GM18502 (cell line): ENCODE data around the gene RBM43.
"Not testable (repeated sequence)": the region's sequence is repeated elsewhere in the genome, so short reads cannot be mapped to it uniquely, and the experiment has no call there.

ENCODE experiments used
- ATAC-seq: cut with Tn5 transposase; IDR thresholded peaks from one replicate; pipeline ENCODE4 v1.9.1; 2021; ENCODE audit warnings: mild to moderate bottlenecking; ENCODE audit not compliant: unreplicated experiment, poor library complexity

The RBM43 gene

DNA sequence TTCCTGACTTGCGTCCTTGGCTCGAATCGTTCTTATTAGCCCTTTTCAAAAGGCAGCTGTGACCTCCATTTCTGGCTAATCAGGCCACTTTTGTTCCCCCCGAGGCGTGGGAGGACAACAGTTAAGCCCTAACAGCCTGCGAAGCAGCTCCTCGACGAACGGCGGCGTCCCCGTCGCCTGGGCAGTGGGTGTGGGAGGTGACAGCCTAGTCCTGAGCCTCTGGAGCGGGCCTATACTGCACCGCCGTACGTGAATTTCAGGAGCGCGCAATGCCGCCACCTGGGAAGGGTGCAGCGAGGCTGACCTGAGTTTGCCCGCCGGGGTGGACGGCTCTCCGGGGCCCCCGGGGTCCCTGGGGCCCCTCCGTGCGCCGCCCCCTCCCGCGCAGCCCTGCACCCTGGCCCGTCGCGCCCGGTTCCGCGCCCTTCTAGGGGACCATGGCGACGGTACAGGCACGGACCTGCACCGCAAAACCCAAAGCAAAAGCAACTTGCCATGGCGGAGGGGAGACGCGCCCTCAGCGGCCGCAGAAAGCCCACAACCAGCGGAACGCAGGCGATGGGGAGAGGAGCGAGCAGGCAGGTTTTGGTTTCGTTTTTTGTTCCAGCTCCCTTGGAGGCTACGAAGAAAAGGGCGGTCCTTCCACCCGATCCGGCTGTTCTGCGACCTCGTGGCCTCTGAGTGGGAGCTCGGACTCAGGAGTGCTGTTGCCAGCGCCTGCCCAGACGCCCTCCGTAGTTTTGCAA lies at the start of gene RBM43:
RBM43 (minus strand) TSS at position 633 of the 746 bp plus-strand sequence; CDS start at position 497, 136 bp downstream.
- peak; percentile 93 for ATAC-seq

DNA sequence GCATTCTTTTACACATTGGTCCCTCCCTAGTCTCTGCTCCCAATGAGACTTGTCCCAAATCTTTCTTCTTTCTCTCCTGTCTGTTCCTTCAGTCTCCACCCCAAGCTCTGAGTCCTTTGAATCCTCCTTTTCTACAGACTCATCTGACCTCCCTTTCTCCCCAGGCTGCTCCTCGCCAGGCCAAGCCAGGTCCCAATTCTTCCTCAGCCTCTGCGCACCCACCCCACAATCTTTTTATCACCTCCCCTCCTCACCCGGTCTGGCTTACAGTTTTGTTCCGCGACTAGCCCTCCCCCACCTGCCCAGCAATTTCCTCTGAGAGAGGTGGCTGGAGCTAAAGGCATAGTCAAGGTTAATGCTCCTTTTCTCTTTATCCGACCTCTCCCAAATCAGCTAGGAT lies 48.6 kb upstream of the RBM43 start:
- ATAC-seq, result not testable (repeated sequence)

DNA sequence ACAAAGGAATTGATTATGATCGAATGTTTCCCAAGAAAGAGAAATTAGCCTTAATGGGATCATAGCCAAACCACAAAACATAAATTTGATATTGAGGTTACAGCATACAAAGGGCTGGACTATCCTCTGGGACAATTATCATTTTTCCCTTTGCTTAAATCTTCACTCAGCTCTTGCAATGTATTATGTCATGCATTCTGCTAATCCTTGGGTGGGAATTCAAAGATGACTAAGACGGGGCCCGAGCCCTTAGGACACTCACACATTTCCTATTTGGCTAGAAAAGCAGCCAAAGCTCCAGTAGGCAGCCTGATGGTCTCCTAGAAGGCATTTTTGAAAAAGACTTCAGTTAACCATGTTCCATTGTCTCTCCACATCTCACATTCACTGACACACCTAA lies 45.0 kb upstream of the RBM43 start:
- ATAC-seq, result no peak

DNA sequence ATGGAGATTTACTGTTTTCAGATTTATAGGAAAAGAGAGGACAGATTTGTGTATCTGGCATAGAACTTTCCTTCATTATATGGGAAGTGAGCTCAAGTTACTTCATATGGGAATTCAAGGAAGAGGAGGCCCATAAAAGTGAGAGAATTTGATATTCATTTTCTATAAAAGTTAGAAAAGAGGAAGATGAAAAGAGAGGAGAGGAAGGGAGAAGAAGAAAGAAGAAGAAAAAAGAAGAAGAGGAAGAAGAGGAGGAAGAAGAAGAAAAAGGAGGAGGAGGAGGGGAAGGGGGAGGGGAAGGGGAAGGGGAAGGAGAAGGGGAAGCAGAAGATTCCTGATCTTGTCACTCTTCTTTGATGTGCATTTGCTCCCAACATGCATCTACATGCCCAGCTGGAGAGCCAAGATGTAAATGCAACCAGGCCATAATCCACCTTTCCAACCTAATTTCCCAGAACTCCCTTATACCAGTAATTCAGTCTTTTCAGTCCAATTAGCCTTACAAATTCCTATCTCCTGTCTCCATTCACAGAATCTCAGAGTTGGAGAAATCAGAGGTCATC lies 43.5 kb upstream of the RBM43 start:
- no peak for ATAC-seq

DNA sequence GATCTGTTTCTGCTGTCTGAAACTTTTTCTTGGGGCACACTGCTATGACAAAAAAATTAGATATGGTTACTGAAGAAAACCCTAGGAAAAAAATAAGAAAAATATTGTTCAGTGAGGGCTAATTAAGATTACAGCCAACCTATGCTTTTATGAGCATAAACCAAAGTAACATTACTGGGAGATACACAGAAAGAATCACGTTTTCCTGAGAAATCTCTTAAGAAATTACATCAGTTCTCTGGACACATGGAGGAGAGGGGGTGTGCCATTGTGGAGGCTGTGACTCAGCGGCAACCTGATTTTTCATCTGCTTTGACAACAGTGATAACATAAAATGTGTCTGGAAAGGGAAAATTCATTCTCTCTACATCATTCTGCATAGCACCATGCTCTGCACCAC lies 41.2 kb upstream of the RBM43 start:
- no peak for ATAC-seq

DNA sequence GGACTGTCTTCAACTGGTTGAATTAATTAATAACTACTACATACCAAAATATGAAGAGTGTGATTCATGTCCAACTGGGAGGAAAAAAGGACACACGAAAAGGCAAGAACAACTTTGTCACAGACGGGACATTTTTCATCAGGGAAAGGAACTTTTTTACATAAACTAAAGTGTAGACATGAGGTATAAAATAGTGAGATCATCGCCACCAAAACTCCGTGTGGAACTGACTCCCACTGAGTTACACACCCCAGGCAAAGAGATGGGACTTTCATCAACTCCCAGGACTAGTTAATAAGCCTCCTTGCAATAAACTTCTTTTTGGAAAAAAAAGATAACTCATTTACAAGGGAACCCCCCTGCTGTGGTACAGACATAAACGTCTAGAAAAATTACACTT lies 40.7 kb upstream of the RBM43 start:
- no peak for ATAC-seq

DNA sequence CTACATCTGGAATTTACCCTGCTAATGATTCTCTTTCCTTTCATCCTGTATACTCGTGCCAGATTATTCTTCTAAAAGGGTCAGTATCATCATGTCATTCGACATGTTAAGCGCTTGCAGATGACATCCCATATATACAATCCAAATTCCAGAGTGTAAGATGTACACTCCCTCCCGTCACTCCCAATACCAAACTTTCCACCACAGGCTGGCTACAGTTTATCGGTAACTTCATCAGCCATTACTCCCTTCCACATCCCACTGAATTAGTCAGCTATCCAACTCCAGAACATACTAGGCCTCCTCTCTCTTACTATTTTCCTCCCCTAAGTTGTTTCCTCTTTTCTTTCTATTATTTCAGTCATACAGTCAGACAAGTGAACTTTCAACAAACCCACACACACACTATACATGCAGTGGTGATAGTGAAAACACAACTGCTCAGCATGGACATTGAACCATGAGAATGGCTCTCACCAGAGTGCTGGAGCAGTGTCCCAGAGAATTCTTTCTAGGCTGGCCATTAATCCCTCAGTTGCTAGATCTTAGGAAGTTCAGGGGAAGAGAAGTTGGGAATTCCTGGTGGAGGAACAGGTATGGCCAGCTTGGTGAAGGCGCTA lies 38.4 kb upstream of the RBM43 start:
- ATAC-seq, result peak; percentile 43

DNA sequence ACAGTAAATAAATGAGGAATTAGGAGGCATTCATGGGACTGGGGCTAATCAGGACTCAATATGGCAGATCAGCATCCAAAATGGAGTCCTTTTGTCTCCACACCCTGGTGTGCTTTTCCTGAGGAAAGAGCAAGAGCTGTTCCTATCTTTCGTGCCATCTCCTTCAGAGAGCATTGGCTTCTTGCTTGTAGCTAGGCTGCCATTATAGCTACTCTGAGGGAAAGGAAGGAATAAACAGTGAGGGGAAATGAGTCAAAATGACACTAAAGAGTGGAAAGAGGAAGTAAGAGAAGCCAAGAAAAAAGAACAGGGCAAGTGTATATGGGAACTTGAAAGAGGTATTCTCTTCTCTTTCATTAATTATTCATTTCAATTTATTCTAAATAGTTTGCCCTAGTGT lies 36.2 kb upstream of the RBM43 start:
- ATAC-seq, result peak; percentile 97

DNA sequence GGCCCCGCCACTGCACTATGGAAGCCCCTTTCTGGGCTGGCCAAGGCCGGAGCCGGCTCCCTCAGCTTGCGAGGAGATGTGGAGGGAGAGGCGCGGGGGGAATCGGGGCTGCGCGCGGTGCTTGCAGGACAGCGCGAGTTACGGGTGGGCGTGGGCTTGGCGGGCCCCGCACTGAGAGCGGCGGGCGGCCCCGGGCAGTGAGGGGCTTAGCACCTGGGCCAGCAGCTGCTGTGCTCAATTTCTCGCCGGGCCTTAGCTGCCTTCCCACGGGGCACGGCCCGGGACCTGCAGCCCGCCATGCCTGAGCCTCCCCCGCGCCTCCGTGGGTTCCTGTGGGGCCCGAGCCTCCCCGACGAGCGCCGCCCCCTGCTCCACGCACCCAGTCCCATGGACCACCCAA lies 34.3 kb upstream of the RBM43 start:
- not testable (repeated sequence) for ATAC-seq

DNA sequence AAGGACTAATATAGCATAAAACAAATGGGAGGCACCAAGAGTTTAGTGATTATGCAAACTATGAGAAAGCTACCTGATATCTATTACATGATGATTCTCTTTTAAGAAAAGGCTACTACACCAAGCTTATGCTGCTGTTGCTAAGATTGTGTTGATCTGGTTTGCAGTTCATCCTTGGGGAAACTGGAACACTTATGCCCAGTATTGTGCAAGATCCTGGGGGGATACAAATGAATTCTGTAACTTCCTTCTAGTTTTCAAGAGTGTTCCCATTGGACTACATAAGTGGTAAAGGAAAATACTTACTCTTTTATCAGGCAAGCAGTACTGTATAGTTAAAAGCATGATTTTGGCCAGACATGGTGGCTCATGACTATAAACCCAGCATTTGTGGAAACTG lies 30.9 kb upstream of the RBM43 start:
- no peak for ATAC-seq

DNA sequence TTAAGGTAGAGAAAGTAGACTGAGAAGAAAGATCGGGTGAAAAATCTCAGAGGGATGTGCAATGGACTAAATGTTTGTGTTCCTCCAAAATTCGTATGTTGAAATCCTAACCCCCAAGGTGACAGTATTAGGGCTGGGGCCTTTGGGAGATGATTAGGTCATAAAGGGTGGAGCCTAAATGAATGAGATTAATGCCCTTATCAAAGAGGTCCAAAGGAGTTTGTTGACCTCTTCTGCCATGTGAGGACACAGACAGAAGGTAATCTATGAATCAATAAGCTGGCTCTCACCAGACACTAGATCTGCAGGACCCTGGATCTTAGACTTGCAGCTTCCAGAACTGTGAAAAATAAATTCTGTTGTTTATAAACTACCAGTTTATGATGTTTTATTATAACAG lies 30.5 kb upstream of the RBM43 start:
- no peak for ATAC-seq

DNA sequence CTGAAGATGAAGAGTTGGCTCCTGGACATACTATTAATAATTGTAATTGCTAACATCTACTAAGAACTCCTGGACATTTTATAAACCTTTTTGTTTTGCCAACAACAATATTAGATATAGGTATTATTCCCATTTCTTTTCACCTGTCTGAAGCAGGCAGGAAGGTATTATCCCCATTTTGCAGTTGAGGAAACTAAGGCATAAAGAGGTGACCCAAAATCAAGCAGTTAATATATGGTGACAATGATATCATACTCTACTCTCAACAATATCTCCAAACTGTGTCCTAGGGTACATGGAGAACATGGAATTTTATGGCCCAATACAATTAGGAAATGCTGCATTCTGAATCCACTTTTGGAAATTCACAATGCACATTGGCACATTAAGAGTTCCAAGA lies 29.6 kb upstream of the RBM43 start:
- ATAC-seq, result no peak

DNA sequence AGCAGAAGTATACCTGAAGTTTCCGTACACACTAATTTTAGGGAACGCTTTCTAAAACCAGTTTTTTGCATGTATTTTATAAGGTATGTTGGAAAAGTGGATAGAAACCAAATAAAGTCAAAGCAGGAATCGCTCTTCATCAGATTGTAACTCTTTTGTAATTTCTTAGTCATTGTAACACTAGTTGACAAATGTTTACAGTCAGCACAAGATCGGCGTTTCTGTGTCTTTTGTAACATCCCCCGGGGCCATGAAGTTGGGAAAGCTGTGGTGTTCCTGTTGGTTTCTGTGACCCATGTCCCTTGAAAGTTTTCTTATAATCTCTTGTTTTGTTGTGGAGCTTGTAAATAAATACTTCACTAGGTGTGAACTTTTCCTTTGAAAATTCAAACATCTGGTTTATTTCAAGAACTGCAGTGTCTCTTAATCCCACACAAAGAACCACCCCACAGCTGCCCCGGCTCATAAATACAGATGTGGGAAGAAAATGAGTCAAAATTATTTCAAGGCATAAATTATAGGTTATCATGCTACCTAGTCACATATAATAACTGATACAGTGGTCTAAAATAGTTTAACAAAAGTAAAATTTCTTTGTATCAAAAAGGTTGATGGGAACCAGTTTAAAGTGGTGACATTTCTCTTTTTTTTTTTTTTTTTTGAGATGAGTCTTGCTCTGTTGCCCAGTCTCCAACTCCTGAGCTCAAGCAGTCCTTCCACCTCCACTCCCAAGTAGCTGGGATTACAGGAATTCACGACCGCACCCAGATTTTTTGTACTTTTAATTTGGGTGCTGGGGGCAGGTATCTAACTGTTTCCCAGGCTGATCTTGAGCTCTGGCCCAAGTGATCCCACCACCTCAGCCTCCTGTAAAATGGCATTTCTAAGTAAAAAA lies 28.6 kb upstream of the RBM43 start:
- peak; percentile 28 for ATAC-seq

DNA sequence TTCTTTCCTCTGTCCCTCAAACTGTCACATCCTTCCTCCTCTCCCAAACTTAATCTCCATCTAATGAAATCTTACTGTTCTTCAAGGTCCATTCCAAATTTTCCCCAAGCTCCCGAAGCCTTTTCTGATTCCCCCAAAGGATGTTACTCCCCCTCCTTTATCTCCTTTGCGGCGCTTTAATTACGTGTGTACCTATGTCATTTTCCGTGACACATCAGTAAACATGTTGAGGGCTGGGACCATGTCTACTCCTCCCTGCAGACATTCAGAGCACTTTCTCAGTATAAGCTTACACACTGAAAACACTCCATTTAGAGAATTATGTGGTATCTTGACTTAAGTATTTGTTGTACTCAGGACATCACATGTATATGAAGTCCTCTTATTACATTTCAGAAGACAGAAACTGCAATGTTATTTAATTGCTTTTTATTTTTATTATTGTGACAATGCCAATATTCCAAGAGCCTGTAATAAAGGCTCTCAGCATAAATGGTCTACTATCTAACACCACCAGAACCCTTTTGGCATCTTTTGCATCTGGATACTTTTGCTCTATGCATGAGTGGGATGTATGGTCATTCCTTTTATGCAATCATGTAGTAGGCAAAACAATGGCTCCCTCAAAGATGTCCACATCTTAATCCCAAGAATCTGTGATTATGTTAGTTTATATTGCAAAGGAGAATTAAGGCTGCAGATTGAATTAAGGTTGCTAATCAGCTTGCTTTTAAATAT lies 26.0 kb upstream of the RBM43 start:
- ATAC-seq, result no peak

DNA sequence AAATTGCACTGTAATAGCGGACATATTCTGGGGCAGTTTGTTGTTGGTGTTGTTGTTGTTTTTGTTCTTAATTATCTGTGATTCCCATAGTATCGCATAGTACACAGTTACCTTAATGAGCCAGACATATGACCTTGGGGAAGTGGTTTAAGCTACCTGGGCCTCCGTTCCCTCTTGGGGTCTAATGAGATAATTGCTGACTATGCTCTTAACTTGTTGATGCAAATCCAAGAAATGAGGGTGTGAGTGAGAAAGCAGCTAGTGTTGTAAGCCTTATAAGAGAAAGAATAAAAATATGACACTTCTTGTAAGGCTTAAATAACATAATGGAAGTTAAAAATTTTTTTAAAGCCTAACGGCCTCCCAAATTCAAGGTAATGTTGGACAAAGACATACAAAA lies 20.7 kb upstream of the RBM43 start:
- ATAC-seq, result no peak

DNA sequence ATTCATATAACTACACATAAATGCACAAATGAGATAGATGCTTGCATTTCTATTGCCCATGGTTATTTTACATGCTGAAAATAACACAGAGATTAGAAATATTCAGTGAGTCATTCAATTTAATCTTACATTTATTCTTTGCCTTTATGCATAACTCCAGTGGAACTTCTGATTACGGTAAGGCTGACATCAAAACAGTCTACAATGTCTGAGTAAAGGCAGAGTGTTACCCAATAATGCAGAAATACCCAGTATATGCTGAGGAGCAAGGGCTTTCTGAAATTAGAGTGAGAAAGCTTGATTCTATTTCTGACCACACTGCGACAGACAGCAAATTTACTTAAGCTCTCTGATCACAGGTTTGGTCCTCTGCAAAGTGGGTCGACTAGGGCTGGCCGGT lies 18.6 kb upstream of the RBM43 start:
- no peak for ATAC-seq

DNA sequence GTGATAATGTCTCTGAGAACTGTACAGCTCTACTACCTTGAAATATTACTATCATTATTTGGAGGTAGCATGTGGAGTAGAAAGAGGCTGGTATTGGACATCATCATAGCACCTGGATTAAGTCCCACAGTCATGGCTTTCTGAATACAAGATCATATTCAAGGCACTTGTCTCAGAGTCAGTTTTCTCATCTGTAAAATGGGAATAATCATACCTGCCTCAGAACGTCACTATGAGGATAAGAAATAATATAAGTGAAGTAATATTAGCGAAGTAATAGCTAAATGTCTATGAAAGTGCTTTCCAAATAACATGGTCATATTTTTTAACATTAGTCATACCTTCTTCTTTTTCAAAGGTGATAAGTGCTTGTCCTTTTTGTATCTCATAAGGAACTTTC lies 16.8 kb upstream of the RBM43 start:
- ATAC-seq, result no peak

DNA sequence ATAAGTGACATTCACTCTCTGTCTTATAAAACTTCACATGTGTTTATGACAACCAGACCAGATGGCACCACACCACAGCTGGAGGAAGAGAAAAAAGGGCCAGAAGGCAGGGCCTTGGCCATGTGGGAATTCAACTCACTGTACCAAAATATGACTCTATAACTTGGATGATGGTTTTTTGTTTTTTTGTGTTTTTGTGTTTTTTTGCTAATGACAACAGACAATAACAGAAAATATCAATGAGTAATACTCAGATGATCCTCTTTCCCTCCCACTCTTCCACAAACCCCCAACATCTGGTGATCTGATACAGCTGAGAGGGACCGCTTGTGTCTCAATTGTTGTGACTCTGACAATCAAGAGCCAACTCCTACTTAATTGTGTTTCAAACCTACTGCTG lies 15.4 kb upstream of the RBM43 start:
- no peak for ATAC-seq

DNA sequence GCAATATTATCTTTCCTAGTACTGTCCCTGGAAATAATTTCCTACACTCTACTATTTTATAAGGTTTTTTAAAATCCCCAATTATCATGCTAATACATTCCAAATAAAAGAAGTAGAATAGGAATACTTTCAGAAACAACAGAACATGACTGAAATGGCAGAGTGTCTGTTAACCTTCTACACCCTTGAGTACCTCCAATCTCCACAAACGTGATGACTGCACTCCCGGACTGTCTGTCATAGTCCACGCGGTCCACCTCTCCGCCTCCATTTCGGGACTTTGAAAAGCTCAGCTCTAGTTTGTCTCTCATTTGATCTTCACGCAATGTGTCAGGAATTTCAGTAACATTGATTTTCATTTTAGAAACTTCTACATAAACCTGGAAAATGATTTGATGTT lies 13.6 kb upstream of the RBM43 start:
- ATAC-seq, result no peak

DNA sequence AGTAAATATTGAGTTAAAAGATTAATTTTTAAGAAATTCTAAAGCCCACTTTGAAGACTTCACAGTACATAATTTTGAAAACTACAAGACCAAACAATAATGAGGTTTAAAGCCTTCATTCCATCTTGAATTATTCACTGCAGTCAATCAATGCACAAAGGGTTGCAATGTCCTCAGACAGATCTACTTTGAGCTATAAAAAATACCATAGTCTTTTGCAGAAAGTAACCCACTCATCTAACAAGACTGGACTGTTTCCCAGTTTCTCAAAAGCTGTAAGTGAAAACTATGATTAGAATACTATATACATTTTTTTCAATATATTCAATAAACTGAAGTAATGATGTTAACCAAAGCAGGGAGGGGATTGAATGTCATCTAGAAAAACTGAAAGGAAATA lies 10.2 kb upstream of the RBM43 start:
- ATAC-seq, result no peak
